Omental fat pad (tissue), 4 donors: ENCODE measurements around the gene LTF. TPM values are rescaled to one million over a fixed set of nuclear protein-coding genes. Genes with fewer than 3 reads are reported as not detected.

Experiments
- ATAC-seq: fragments of 150-250 bp; one replicate; pipeline ENCODE4 v1.9.1; 2016; ENCODE audit warnings: mild to moderate bottlenecking, moderate library complexity; ENCODE audit not compliant: low FRiP score
- DNase-seq: peaks from one replicate; pipeline ENCODE4 v3.0.0-alpha.2; 2019; ENCODE audit warnings: low spot score
- total RNA-seq, 4 donors: library from RNA; depleted of rRNA; stranded (reverse); fragments of >200 nt; gene quantifications; one replicate each; pipeline ENCODE4 v1.1.0, GENCODE V29; 2016
- TF ChIP-seq, protein P1 (sequence below), 3 donors: fragments of 450-650 bp; IDR thresholded peaks; one replicate each; pipeline ENCODE4 v1.5.1; 2016 to 2017; ENCODE audit warnings: antibody characterized with exemption in 3 of 3, mild to moderate bottlenecking in 3 of 3, moderate library complexity in 2 of 3

The LTF gene
- total RNA-seq, 4 donors from 2014 or later = 3.0 to 9.6 (median 6.9) TPM

DNA sequence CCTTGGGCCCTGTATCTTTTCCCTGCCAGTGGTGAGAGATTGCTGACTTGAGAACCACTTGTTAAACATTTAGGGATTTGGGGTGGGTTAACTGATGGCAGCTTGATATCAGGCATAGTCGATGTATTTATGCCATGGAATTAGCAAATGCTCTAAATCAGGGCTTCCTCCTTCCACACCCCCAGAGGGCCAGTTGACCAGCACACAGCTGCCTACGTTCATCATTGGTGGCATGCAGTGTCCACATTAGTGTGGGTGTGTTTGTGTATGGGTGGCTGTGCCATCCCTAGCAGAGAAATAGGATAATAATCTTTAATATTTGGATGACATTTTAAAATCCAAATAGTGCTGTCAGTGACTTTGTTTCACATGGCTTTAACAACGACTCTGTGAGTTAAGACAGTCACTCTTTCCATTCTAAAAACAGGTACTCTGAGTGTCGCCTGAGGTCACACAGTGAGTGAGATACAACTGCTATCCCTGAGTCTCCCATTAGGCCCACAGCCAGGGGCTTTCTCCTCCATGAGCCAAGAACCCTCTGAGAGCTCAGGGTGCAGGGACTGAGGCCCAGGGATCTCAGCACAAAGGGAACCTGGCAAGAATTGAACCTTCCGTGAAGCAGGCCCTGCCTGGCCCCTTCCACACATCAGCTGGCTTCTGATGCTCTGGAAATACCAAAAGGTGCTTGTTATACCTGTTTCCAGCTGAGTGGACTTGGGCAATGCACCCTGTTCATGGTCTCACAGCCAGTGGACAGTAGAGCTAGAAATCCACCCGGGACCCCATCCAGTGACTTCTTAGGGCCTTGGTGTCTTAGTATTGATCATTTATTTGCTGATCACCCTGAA is 4.3 kb upstream of the LTF start:
- no peak for DNase-seq
- no peak for ATAC-seq
- TF ChIP-seq, protein P1, sequence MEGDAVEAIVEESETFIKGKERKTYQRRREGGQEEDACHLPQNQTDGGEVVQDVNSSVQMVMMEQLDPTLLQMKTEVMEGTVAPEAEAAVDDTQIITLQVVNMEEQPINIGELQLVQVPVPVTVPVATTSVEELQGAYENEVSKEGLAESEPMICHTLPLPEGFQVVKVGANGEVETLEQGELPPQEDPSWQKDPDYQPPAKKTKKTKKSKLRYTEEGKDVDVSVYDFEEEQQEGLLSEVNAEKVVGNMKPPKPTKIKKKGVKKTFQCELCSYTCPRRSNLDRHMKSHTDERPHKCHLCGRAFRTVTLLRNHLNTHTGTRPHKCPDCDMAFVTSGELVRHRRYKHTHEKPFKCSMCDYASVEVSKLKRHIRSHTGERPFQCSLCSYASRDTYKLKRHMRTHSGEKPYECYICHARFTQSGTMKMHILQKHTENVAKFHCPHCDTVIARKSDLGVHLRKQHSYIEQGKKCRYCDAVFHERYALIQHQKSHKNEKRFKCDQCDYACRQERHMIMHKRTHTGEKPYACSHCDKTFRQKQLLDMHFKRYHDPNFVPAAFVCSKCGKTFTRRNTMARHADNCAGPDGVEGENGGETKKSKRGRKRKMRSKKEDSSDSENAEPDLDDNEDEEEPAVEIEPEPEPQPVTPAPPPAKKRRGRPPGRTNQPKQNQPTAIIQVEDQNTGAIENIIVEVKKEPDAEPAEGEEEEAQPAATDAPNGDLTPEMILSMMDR (IDR thresholded peaks at IDR 0.05) = no peak

DNA sequence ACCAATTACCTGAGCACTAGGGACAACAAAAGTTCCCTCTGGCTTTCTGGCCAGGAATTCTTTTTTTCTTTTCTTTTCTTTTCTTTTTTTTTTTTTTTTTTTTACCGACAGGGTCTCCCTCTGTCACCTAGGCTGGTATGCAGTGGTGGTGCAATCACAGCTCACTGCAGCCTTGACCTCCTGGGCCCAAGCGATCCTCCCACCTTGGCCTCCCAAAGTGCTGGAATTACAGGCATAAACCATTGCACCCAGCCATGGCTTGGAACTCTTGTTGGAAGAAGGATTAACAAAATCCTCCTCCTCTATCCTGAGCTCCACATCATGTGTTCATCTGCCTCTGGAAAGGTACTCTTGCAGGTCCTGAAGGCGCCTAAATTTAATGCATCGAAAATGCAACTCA is 2.9 kb upstream of the LTF start:
- TF ChIP-seq, protein P1 (IDR thresholded peaks at IDR 0.05) = no peak
- DNase-seq = no peak
- ATAC-seq = no peak

DNA sequence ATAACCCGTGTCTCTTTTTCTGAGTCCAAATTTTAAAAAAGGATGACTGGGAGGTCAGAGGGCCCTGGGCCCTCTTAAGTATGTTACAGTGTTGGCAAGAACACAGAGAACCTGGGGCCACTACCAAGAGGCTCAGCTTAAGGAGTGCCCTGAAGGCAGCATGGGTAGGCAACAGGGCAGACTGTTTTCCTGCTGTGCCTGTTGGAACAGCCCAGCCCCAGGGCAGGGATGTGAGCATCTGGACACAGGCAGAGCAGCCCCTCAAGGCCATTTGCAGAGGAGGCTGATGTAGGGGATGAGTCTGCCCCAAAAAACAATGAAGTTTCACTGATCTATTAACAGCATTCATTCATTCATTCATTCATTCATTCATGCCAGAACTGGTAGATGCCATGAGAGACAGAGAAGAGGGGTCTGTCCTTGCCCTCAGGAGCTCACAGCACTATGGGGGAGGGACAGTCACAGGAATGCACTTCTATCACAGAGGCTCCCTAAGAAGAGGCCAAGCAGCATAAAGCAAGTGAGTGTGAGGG is 2.2 kb upstream of the LTF start:
- TF ChIP-seq, protein P1 (IDR thresholded peaks at IDR 0.05) = no peak
- ATAC-seq = no peak
- DNase-seq = no peak

DNA sequence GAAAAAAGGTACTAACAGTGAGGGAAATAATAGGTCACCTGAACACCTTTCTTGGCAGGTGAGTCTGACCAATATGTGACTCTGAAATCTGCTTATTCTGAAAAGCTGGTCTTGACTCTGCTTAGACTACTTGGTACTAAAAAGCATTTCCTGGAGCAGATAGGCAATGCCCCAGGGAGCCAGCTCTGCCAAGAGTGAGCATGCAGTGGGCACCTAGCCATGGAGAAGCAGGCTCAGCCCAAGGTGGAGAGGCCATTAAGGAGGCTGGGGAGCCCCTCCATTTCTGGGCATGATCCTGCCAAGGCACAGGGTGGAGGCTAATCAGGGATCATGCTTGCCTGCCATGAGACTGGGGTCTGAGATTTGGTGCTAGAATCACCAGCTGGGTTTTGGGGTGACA is 1.6 kb upstream of the LTF start:
- ATAC-seq (no peak), DNase-seq (no peak)
- TF ChIP-seq, protein P1 (IDR thresholded peaks at IDR 0.05) = no peak

DNA sequence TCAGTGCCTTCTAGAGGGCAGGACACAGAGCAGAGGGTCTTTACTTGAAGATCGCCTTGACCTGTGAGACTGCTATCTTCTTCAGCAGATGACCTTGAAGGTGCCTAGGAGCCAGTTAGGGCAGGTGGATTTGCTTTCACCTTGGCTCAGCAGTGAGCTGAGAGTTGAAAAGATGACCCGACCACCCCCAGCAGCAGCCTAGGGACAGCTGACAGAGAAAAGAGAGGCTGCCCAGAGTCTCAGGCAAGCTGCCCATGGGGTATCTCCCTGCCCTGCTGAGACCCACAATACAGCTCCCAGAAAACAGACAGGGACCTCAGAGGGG is 453 bp upstream of the LTF start:
- DNase-seq (no peak), ATAC-seq (no peak)

DNA sequence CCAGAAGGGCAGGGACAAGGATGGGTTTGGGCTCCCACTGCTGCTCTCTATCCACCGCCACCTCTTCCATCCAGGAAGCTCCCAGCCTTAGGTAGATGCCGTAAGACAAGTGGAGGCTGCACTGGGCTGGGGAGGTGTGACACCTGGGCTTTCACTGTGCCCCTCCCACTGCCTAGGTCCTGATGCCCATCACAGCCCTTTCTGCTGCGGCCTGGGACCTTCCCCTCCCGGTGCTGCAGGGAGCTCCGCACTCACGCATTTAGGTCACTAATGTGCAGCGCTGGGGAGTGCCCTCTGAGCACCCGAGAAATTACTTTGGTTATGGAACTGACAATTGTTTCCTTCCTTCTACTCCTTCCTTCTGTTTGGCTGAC is 850 bp downstream of the LTF start:
- TF ChIP-seq, protein P1 (IDR thresholded peaks at IDR 0.05) = no peak
- no peak for DNase-seq
- ATAC-seq = no peak

More for the DNA sequence above, 453 bp upstream of the LTF start:
- TF ChIP-seq, protein P1 (IDR thresholded peaks at IDR 0.05) = no peak
